NCI-H82 treated with DMSO at 0.1 percent for 48 hours (cell line): ENCODE data around the gene RBMS3.
"Not testable (repeated sequence)": the region's sequence is repeated elsewhere in the genome, so short reads cannot be mapped to it uniquely, and the experiment has no call there.

Experiments used
- DNase-seq: peaks from one replicate; lab custom pipeline; 2025; ENCODE audit not compliant: unreplicated experiment; lab: John Stamatoyannopoulos, UW

RBMS3 gene

DNA sequence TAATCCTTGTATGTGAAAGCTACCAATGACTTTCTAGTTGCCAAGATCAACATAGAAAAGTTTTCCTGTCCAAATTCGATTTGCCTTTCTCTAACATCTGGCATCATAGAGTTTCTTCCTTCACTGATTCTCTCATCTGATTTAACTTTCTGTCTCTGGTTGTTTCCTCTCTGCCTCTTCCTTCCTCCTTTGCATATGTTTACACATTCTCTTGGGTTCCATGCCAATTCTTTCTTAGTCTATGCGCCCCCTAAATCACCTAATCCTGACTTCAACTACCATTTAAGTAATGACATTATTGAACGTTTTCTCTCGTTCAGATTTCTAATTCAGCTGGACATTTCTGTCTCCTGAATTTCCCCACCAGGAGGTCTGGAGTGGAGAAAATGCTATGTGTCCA is 763.6 kb downstream of the RBMS3 start:
- no peak for DNase-seq

DNA sequence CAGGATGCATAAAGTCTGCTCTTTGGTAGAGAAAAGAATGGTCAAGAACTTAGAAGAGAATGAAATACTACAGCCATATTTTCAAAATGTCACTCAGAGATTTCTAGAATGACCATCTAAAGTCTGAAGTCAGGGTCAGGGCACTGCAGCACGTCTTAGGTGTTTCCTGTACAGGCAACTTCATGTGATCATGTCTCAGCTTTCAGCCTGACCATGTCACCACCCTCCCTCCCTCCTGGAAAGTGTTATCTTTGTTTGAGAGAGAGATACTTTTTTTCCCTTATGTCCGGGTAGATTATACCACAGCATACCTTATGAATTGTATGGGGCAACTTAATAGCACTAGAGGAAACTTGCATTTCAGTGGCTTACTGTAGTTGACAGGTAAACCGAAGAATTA is 767.6 kb downstream of the RBMS3 start:
- DNase-seq = no peak

DNA sequence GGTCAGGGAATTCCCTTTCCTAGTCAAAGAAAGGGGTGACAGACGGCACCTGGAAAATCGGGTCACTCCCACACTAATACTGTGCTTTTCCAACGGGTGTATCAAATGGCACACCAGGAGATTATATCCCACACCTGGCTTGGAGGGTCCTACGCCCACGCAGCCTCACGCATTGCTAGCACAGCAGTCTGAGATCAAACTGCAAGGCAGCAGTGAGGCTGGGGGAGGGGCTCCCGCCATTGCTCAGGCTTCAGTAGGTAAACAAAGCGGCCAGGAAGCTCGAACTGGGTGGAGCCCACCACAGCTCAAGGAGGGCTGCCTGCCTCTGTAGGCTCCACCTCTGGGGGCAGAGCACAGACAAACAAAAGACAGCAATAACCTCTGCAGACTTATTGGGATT is 769.2 kb downstream of the RBMS3 start:
- not testable (repeated sequence) for DNase-seq

DNA sequence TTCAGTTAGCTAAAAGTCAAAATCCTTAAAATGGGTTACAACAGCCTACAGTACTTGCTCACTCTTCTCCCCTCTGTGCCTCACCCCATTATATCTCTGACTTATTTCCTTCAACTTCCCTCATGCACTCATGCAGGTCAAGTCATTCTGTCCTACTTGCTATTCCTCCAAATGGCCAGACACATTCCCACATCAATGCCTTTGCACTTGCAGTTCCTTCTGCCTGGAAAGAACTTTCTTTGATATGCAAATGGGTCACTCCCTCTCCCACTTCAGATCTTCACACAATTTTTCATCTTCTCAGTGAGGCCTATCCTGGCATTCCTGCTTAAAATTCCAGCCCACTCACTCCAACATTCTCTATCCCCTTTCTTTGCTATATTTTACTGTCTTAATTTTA is 778.4 kb downstream of the RBMS3 start:
- DNase-seq = no peak
